ENCODE results near the gene RGSL1. TPM values are rescaled to one million over a fixed set of nuclear protein-coding genes. Genes with fewer than 3 reads are reported as not detected.

The RGSL1 gene
- total RNA-seq, 1 donor from 2014 or later = not detected

GRCh38 chr1:182460550-182460951, 10.6 kb downstream of the RGSL1 start:
- Histone ChIP-seq H3K36me3 (no peaks in the 10 kb centered on the region), H3K4me3 (no peak overlapping the region), H3K4me1 (peaks cover 3% of the 10 kb centered on the region), H3K27me3 (ENCODE audit: low read depth) (no peaks in the 10 kb centered on the region), H3K27ac (no peak overlapping the region), H3K9me3 (no peaks in the 10 kb centered on the region)
- no peak for TF ChIP-seq CTCF (IDR thresholded peaks at IDR 0.05)
- DNase-seq = no peak
- peak; percentile 56 to 70 for ATAC-seq
- intact Hi-C loops (cut with DNase I) = no loop called here

- DNase-seq (no peak), ATAC-seq (no peak)
- Histone ChIP-seq H3K36me3 (no peaks in the 10 kb centered on the region), H3K27me3 (ENCODE audit: low read depth) (no peaks in the 10 kb centered on the region), H3K27ac (no peak overlapping the region), H3K4me3 (no peak overlapping the region), H3K4me1 (no peaks in the 10 kb centered on the region), H3K9me3 (no peaks in the 10 kb centered on the region)
- intact Hi-C loops (cut with DNase I) = no loop called here
- TF ChIP-seq CTCF (IDR thresholded peaks at IDR 0.05) = no peak
These were observed 23.6 kb downstream of the RGSL1 start for GRCh38 chr1:182473556-182473955.

- Histone ChIP-seq H3K27ac (no peak overlapping the region), H3K4me3 (no peak overlapping the region), H3K9me3 (no peaks in the 10 kb centered on the region), H3K27me3 (ENCODE audit: low read depth) (no peaks in the 10 kb centered on the region), H3K36me3 (no peaks in the 10 kb centered on the region), H3K4me1 (no peaks in the 10 kb centered on the region)
- intact Hi-C loops (cut with DNase I) = no loop called here
- DNase-seq (no peak), ATAC-seq (no peak)
- no peak for TF ChIP-seq CTCF (IDR thresholded peaks at IDR 0.05)
These were observed 26.7 kb downstream of the RGSL1 start for GRCh38 chr1:182476625-182477024.

GRCh38 chr1:182478238-182478637, 28.3 kb downstream of the RGSL1 start:
- H3K4me3 ChIP-seq = no peak overlapping the region
- H3K4me1 ChIP-seq = no peaks in the 10 kb centered on the region
- DNase-seq = no peak
- intact Hi-C loops (cut with DNase I) = no loop called here
- H3K36me3 ChIP-seq = no peaks in the 10 kb centered on the region
- H3K27me3 ChIP-seq (ENCODE audit: low read depth) = no peaks in the 10 kb centered on the region
- no peak overlapping the region for H3K27ac ChIP-seq
- TF ChIP-seq CTCF (IDR thresholded peaks at IDR 0.05) = no peak
- no peaks in the 10 kb centered on the region for H3K9me3 ChIP-seq
- ATAC-seq = no peak

GRCh38 chr1:182484067-182484466, 34.1 kb downstream of the RGSL1 start:
- Histone ChIP-seq H3K9me3 (no peaks in the 10 kb centered on the region), H3K27ac (no peak overlapping the region), H3K4me3 (no peak overlapping the region), H3K27me3 (ENCODE audit: low read depth) (no peaks in the 10 kb centered on the region), H3K4me1 (no peaks in the 10 kb centered on the region), H3K36me3 (no peaks in the 10 kb centered on the region)
- DNase-seq = no peak
- TF ChIP-seq CTCF (IDR thresholded peaks at IDR 0.05) = no peak
- ATAC-seq = peak in 1 of 2 donors; percentile 32
- intact Hi-C loops (cut with DNase I) = no loop called here

All from lower lobe of right lung (tissue), 2 donors.